KOPT-K1 (cell line): Measurements from ENCODE around the gene ARHGAP15.

Experiments
- H3K27ac ChIP-seq: fragments of 200-600 bp; sonication (generic); 2 replicates; pipeline ENCODE4 v1.5.1; 2016; ENCODE audit warnings: antibody characterized with exemption, mild to moderate bottlenecking, low read depth, low read length; ENCODE audit not compliant: poor library complexity, severe bottlenecking
- H3K36me3 ChIP-seq: fragments of 200-600 bp; sonication (generic); 2 replicates; pipeline ENCODE4 v1.5.1; 2017; ENCODE audit warnings: antibody characterized with exemption, mild to moderate bottlenecking, low read length, moderate library complexity; ENCODE audit not compliant: insufficient read depth
- H3K9me3 ChIP-seq: fragments of 200-600 bp; sonication (generic); 2 replicates; pipeline ENCODE4 v1.5.1; 2017; ENCODE audit warnings: antibody characterized with exemption, low read length, mild to moderate bottlenecking; ENCODE audit not compliant: insufficient read depth, poor library complexity, severe bottlenecking

ARHGAP15 gene

GRCh38 chr2:143371616-143372015 is 242.4 kb downstream of the ARHGAP15 start:
- H3K27ac ChIP-seq, result no peak overlapping the region
- H3K36me3 ChIP-seq, result 0 out of 2 replicates have a peak, but pooled peaks cover 7% of the 10 kb centered on the region
- no peaks in the 10 kb centered on the region for H3K9me3 ChIP-seq

- H3K27ac ChIP-seq, result no peak overlapping the region
- H3K36me3 ChIP-seq, result 0 out of 2 replicates have a peak, but pooled peaks cover 7% of the 10 kb centered on the region
- H3K9me3 ChIP-seq, result no peaks in the 10 kb centered on the region
Observed at GRCh38 chr2:143375384-143375880, 246.2 kb downstream of the ARHGAP15 start.

GRCh38 chr2:143378996-143379395 is 249.8 kb downstream of the ARHGAP15 start:
- H3K36me3 ChIP-seq, result 0 out of 2 replicates have a peak, but pooled peaks cover 7% of the 10 kb centered on the region
- H3K9me3 ChIP-seq, result no peaks in the 10 kb centered on the region
- no peak overlapping the region for H3K27ac ChIP-seq

- Histone ChIP-seq H3K36me3 (no peaks in the 10 kb centered on the region), H3K9me3 (no peaks in the 10 kb centered on the region), H3K27ac (no peak overlapping the region)
Observed at GRCh38 chr2:143379955-143380354, 250.7 kb downstream of the ARHGAP15 start.

- H3K36me3 ChIP-seq, result no peaks in the 10 kb centered on the region
- H3K27ac ChIP-seq, result no peak overlapping the region
- no peaks in the 10 kb centered on the region for H3K9me3 ChIP-seq
Observed at GRCh38 chr2:143382573-143382972, 253.4 kb downstream of the ARHGAP15 start.

- Histone ChIP-seq H3K9me3 (no peaks in the 10 kb centered on the region), H3K36me3 (no peaks in the 10 kb centered on the region), H3K27ac (no peak overlapping the region)
Observed at GRCh38 chr2:143383016-143383415, 253.8 kb downstream of the ARHGAP15 start.

GRCh38 chr2:143384111-143384510 is 254.9 kb downstream of the ARHGAP15 start:
- Histone ChIP-seq H3K27ac (no peak overlapping the region), H3K9me3 (no peaks in the 10 kb centered on the region), H3K36me3 (peaks cover under 1% of the 10 kb centered on the region; the same call in 1 of the 2 replicates)

GRCh38 chr2:143390171-143390570 is 261.0 kb downstream of the ARHGAP15 start:
- no peak overlapping the region for H3K27ac ChIP-seq
- H3K36me3 ChIP-seq, result peaks cover 15% of the 10 kb centered on the region; the same call in 1 of the 2 replicates

GRCh38 chr2:143392358-143392757 is 263.1 kb downstream of the ARHGAP15 start:
- Histone ChIP-seq H3K27ac (no peak overlapping the region), H3K9me3 (no peaks in the 10 kb centered on the region), H3K36me3 (peaks cover 15% of the 10 kb centered on the region; the same call in 1 of the 2 replicates)

More at GRCh38 chr2:143390171-143390570, 261.0 kb downstream of the ARHGAP15 start:
- no peaks in the 10 kb centered on the region for H3K9me3 ChIP-seq

GRCh38 chr2:143394062-143394461 is 264.8 kb downstream of the ARHGAP15 start:
- no peaks in the 10 kb centered on the region for H3K9me3 ChIP-seq
- peaks cover 15% of the 10 kb centered on the region; the same call in 1 of the 2 replicates for H3K36me3 ChIP-seq
- no peak overlapping the region for H3K27ac ChIP-seq

GRCh38 chr2:143397884-143398614 is 268.8 kb downstream of the ARHGAP15 start:
- Histone ChIP-seq H3K36me3 (no peaks in the 10 kb centered on the region), H3K27ac (no peak overlapping the region), H3K9me3 (no peaks in the 10 kb centered on the region)

- no peak overlapping the region for H3K27ac ChIP-seq
- H3K9me3 ChIP-seq, result no peaks in the 10 kb centered on the region
Observed at GRCh38 chr2:143398781-143399180, 269.6 kb downstream of the ARHGAP15 start.

GRCh38 chr2:143399631-143400069 is 270.4 kb downstream of the ARHGAP15 start:
- Histone ChIP-seq H3K36me3 (no peaks in the 10 kb centered on the region), H3K27ac (no peak overlapping the region), H3K9me3 (no peaks in the 10 kb centered on the region)

More at GRCh38 chr2:143398781-143399180, 269.6 kb downstream of the ARHGAP15 start:
- no peaks in the 10 kb centered on the region for H3K36me3 ChIP-seq

GRCh38 chr2:143401861-143402260 is 272.6 kb downstream of the ARHGAP15 start:
- Histone ChIP-seq H3K9me3 (no peaks in the 10 kb centered on the region), H3K27ac (no peak overlapping the region), H3K36me3 (no peaks in the 10 kb centered on the region)

GRCh38 chr2:143402451-143402850 is 273.2 kb downstream of the ARHGAP15 start:
- Histone ChIP-seq H3K9me3 (no peaks in the 10 kb centered on the region), H3K27ac (no peak overlapping the region)

More at GRCh38 chr2:143402451-143402850, 273.2 kb downstream of the ARHGAP15 start:
- H3K36me3 ChIP-seq, result no peaks in the 10 kb centered on the region
